ENCODE measurements around the gene SMR3B. TPM values are rescaled to one million over a fixed set of nuclear protein-coding genes. Genes with fewer than 3 reads are reported as not detected.

SMR3B gene
- total RNA-seq, 2 experiments from 2014 or later = not detected

DNA sequence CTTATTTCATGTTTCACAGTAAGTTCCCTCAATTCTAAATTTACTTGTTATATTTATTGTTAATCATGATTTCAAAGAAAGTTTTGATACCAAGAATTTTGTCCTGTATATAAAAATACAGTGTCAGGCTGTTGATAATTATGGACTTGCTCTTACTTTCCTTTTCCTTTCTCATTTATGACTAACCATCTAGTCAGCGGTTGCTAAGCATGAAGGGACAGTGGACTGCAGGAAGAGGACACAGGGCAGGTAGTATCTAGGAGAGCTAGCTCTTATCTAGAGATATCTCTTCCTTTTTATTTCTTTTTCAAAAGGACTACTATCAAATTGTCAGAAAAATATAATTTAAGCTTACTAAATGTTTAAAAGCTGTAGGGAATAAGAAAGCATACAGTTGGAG lies 16.4 kb downstream of the SMR3B start:
- ATAC-seq (no peak), DNase-seq (no peak)
- H3K27ac Mint-ChIP-seq = no peak overlapping the region
- no peaks in the 10 kb centered on the region for H3K4me1 Mint-ChIP-seq (ENCODE audit: low read depth)
- no peaks in the 10 kb centered on the region for H3K36me3 Mint-ChIP-seq (ENCODE audit: low read depth)
- H3K9me3 Mint-ChIP-seq = no peaks in the 10 kb centered on the region
- H3K27me3 Mint-ChIP-seq = no peaks in the 10 kb centered on the region
- no peak overlapping the region for H3K4me3 Mint-ChIP-seq
- intact Hi-C loops (cut with micrococcal nuclease) = no loop called here
- ChIA-PET POLR2A (no interaction called here), CTCF (no interaction called here)
- TF ChIP-seq CTCF (IDR thresholded peaks at IDR 0.05) = no peak

- CTCF ChIA-PET = no interaction called here
- H3K9me3 Mint-ChIP-seq = no peaks in the 10 kb centered on the region
- no peak overlapping the region for H3K27ac Mint-ChIP-seq
- intact Hi-C loops (cut with micrococcal nuclease) = no loop called here
- no peak for ATAC-seq
- H3K36me3 Mint-ChIP-seq (ENCODE audit: low read depth) = no peaks in the 10 kb centered on the region
- no peak for TF ChIP-seq CTCF (IDR thresholded peaks at IDR 0.05)
- POLR2A ChIA-PET = no interaction called here
- DNase-seq = no peak
- no peak overlapping the region for H3K4me3 Mint-ChIP-seq
- no peaks in the 10 kb centered on the region for H3K4me1 Mint-ChIP-seq (ENCODE audit: low read depth)
- H3K27me3 Mint-ChIP-seq = no peaks in the 10 kb centered on the region
These were observed 19.8 kb downstream of the SMR3B start for GRCh38 chr4:70402762-70403161.

DNA sequence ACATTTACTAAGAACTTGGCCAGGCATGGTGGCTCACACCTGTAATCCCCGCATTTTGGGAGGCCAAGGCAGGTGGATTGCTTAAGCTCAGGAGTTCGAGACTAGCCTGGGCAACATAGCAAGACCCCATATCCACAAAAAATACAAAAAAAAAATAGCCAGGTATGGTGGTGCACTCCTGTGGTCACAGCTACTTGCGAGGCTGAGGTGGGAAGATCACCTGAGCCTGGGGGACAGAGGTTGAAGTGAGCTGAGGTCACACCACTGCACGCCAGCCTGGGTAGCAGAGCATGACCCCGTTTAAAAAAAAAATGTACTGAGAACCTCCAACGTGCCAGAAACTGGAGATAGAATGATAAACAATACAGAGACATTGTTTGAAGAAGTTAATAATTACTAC lies 22.8 kb downstream of the SMR3B start:
- POLR2A ChIA-PET = no interaction called here

GRCh38 chr4:70425306-70425705 lies 42.4 kb downstream of the SMR3B start:
- ATAC-seq (no peak), DNase-seq (no peak)
- Mint-ChIP-seq H3K27ac (no peak overlapping the region), H3K9me3 (peaks cover 3% of the 10 kb centered on the region), H3K36me3 (ENCODE audit: low read depth) (no peaks in the 10 kb centered on the region), H3K4me3 (no peak overlapping the region), H3K27me3 (peaks cover 1% of the 10 kb centered on the region), H3K4me1 (ENCODE audit: low read depth) (no peaks in the 10 kb centered on the region)
- POLR2A ChIA-PET = interaction anchor here (0.5 kb wide), 1 partner anchor 658 kb away, joined by 3 read pairs; no protein-coding TSS in a partner anchor
- CTCF ChIA-PET = no interaction called here
- intact Hi-C loops (cut with micrococcal nuclease) = no loop called here
- no peak for TF ChIP-seq CTCF (IDR thresholded peaks at IDR 0.05)

More for the DNA sequence above, 22.8 kb downstream of the SMR3B start:
- no peak for TF ChIP-seq CTCF (IDR thresholded peaks at IDR 0.05)
- CTCF ChIA-PET = no interaction called here
- H3K36me3 Mint-ChIP-seq (ENCODE audit: low read depth) = no peaks in the 10 kb centered on the region
- no peak for ATAC-seq
- intact Hi-C loops (cut with micrococcal nuclease) = no loop called here
- H3K4me3 Mint-ChIP-seq = no peak overlapping the region
- H3K27me3 Mint-ChIP-seq = no peaks in the 10 kb centered on the region
- no peak for DNase-seq
- H3K4me1 Mint-ChIP-seq (ENCODE audit: low read depth) = no peaks in the 10 kb centered on the region
- no peaks in the 10 kb centered on the region for H3K9me3 Mint-ChIP-seq
- no peak overlapping the region for H3K27ac Mint-ChIP-seq

- no peak overlapping the region for H3K4me3 Mint-ChIP-seq
- POLR2A ChIA-PET = interaction anchor here (1.0 kb wide), 1 partner anchor 35 kb away, joined by 3 read pairs; no protein-coding TSS in a partner anchor
- peaks cover 1% of the 10 kb centered on the region for H3K27me3 Mint-ChIP-seq
- ATAC-seq = no peak
- H3K9me3 Mint-ChIP-seq = peaks cover 4% of the 10 kb centered on the region
- H3K27ac Mint-ChIP-seq = no peak overlapping the region
- no peaks in the 10 kb centered on the region for H3K4me1 Mint-ChIP-seq (ENCODE audit: low read depth)
- no peak for TF ChIP-seq CTCF (IDR thresholded peaks at IDR 0.05)
- intact Hi-C loops (cut with micrococcal nuclease) = no loop called here
- CTCF ChIA-PET = no interaction called here
- no peaks in the 10 kb centered on the region for H3K36me3 Mint-ChIP-seq (ENCODE audit: low read depth)
- no peak for DNase-seq
These were observed 43.9 kb downstream of the SMR3B start for GRCh38 chr4:70426789-70427188.
